GM13976 (cell line): ENCODE results near the gene ZBTB45.
A peak's percentile ranks its signal among the peaks of the same experiment; 100 is the strongest.
"Not testable (repeated sequence)": the region's sequence is repeated elsewhere in the genome, so short reads cannot be mapped to it uniquely, and the experiment has no call there.

Experiments
- DNase-seq: peaks from one replicate; pipeline ENCODE4 v3.0.0; 2012; ENCODE audit warnings: low spot score
- CTCF ChIP-seq: IDR thresholded peaks from 2 replicates; pipeline ENCODE4 v1.5.1; 2012; ENCODE audit warnings: borderline replicate concordance, mild to moderate bottlenecking; ENCODE audit not compliant: insufficient read depth; ENCODE audit errors: extremely low read depth, missing control alignments, control extremely low read depth
- in situ Hi-C: fragments of 300-500 bp; cut with MboI; formaldehyde crosslinking; loops from one replicate; pipeline ENCODE4 v1.12.0; 2022; ENCODE audit warnings: low sequenced_read_pairs, mixed read lengths, inconsistent platforms; ENCODE audit not compliant: unreplicated experiment

ZBTB45 gene

DNA sequence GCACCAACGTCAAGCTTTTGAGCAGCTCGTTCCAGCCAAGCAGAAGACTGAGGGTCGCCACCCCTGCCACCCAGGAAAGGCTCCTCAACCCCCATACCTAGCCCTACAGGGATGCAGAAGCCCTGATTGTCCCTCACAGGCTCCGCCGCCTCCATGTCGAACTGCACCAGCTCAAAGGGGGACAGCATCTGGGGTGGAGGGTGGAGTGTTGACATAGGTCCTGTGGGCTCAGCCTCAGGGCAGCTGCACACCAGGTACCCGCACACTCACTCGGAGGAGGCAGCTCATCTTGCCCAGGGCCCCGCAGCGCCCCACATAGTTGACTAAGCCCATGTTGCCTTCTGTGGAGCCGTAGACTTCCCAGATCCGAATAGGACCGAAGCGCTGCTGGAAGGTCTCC lies 19.4 kb downstream of the ZBTB45 start:
- TF ChIP-seq CTCF, result no peak
- in situ Hi-C loops, result no loop called here
- no peak for DNase-seq

DNA sequence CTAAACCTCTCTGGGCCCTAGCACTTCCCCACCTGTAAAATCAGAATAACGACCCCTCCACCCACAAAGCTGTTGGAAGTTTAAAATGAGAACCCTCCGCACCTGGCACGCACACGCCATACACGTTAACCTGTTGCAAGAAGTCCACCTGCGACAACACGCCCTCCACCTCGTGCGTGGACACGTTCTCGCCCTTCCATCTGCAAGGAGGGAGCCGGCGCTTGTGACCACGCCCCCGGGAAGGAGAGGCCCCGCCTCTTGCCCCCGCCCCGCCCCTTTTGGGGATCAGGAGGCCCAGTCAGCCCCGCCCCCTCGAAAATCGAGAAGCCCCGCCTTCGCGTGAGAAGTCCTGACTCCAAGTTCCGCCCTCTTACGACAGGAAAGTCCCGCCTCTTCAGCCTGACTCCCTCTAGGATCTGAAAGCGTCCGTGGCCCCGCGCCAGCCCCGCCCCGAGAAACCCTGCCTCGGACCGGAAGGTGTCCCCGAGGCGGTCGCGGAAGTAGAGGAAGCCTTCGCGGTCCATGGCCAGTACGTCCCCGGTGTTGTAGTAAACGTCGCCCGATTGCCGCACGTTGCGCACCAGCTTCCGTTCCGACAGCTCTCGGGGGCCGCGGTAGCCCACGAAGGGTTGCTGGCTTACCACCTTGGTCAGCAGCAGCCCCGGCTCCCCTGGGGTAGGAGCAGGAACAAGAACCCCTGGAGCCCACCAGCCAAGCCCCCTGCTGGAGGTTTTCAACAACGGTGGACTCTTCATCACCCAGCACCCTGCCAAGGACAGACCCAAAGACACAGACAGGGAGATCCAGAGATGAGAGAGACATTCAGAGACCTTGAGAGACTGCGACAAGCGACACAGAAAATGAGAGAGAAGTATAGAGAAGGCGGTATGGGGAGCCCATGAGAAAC lies 20.3 kb downstream of the ZBTB45 start:
- peak; percentile 100 for DNase-seq
- no peak for TF ChIP-seq CTCF
- in situ Hi-C loops, result no loop called here

DNA sequence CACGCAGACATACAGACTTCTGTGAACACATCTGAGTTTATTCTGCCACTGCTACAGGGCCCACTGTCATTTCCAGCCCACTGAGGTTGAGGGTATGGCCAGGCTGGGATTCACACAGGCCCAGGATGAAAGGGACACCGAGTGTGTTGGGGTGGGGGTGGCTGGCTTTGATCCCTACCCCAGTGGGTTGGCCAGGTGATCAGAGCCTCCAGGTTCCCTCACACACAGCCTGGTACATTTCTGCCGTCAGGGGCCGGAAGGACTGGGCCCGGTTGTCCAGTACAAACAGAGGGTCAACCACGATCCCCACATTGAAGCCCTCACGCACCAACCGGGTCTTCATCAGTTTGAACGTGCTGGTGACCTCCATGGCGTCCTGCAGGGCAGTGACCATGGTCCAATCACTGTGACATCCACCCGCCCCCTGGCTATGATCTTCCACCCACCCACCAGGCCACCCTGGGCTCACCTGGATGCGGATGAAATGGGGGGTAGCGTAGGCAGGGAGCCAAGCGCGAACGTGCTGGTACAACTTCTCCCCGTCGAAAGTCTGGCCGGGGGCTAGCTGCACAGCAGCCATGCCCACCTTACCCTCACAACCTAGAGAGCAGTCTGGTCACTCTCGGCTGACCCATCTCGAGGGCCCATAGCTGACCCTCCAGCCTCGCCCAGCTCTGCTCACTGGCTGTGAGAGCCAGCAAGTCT lies 21.1 kb downstream of the ZBTB45 start:
- no peak for DNase-seq
- no peak for TF ChIP-seq CTCF
- in situ Hi-C loops, result no loop called here

DNA sequence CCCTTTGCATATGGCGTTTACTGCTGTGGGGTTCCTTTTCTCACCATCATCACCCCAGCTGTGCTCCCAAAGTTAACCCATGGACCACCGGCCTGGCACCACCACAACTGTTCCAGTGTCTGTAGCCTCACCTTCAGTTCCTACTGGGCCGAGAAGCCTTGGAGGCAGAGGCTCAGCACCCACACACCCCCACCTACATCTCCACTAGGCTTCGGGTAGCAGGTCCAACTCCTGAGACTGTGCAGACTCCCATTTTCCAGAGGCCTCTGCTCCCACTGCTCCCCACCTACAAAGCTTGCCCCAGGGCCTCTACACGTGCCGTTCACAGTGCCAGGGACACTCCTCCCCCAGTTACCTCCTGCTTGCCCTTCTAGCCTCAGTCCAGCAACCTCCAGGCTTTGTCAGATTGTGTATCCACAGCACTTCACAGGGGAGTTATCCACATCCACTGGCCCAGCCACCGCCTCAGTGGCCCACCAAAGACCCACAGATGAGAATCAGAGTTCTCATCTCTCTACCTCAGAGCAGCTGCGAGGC lies 21.9 kb downstream of the ZBTB45 start:
- no peak for TF ChIP-seq CTCF
- DNase-seq, result no peak
- in situ Hi-C loops, result no loop called here

GRCh38 chr19:58492265-58492664 lies 27.3 kb downstream of the ZBTB45 start:
- no peak for TF ChIP-seq CTCF
- in situ Hi-C loops, result no loop called here
- DNase-seq, result no peak

DNA sequence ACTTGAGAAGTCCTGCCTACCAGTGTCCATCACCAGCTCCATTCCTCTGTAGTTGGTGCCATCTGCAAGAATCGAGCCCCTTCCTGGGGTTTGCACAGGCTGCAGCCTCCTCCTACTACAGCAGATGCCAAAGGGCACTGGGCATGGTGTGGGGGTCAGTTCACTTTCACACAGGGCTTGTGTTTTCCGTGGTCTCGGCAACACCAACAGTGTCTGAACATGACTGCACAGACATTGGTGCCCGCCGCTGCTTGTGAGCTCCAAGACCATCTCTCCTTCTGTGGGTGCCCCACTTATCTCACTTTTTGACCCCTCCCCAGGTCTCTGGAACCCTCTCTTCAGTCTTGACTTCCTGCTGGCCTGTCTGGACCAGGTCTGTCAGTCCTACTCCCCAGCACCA lies 28.2 kb downstream of the ZBTB45 start:
- DNase-seq, result no peak
- no peak for TF ChIP-seq CTCF
- in situ Hi-C loops, result no loop called here

DNA sequence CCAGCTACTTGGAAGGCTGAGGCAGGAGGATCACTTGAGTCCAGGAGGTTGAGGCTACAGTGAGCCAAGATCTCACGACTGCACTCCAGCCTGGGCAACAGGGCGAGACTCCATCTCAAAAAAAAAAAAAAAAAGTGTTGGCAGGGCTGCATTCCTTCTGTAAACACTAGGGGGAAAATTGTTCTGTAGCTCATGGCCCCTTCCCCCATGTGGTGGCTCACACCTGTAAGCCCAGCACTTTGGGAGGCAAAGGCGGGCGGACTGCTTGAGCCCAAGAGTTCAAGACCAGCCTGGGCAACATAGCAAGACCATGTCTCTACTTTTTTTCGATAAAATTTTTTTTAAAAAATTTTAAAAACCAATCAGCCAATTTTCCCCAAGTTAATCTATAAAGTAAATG lies 35.3 kb downstream of the ZBTB45 start:
- in situ Hi-C loops, DNase-seq: not testable (repeated sequence)
